ENCODE data around the gene MYL7. TPM values are rescaled to one million over a fixed set of nuclear protein-coding genes. Genes with fewer than 3 reads are reported as not detected.
"Not testable (repeated sequence)": the region's sequence is repeated elsewhere in the genome, so short reads cannot be mapped to it uniquely, and the experiment has no call there.

The MYL7 gene
- total RNA-seq, 5 donors from 2014 or later (not counting 1 experiment from before 2014, with no cell fraction given): not detected

DNA sequence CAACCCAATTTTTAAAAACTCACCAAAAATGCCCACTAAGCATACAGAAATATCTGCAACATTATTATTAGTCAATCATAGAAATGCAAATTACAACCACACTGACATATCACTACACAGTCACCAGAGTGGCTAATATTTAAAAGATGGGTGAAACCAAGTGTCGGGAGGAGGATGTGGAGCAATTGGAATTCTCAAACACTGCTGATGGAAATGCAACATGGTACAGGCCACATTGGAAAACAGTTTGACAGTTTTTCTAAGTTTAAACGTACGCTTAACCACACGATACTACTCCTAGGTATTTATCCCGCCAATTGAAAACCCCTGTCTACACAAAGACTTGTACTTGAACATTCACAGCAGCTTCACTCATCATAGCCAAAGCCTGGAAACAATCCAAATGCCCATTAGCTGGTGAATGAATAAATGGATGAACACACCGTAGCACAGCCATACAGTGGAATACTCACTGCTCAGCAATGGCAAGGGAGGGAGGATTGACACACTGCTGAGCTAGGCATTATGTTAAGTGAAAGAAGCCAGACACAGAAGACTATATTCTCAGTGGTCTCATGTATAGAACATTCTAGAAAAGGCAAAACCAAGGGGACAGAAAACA, 31.8 kb upstream of the MYL7 start:
- H3K27ac ChIP-seq (ENCODE audit: low read length): no peak overlapping the region
- CTCF ChIA-PET: no interaction called here

DNA sequence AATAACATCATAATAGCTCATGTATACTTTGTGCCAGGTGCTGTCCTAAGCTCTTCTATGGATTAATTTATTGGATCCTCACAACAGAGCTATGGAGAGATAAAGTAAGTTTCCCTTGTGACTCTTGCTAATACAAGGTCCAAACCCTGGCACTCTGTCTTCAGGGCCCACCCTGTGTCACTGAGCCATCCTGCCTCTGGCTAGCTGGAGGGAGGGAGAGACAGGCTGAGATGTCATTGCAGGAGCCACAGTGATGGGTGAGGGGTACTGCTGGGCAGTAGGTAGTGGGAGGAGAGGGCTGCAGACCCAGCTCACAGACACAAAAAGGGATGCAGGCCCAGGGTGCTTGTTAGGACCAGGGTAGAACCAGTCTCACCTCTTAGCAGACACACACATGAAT, 31.2 kb upstream of the MYL7 start:
- H3K36me3 ChIP-seq (ENCODE audit: control insufficient read depth in 2 of 2, extremely low read depth in 1 of 2, insufficient read depth in 1 of 2, low read length in 1 of 2): no peaks in the 10 kb centered on the region
- H3K4me3 ChIP-seq (ENCODE audit: control insufficient read depth in 1 of 2, extremely low read depth in 1 of 2, low read length in 1 of 2): no peak overlapping the region
- no peaks in the 10 kb centered on the region for H3K9me3 ChIP-seq
- ChIA-PET CTCF (no interaction called here), POLR2A (interaction anchor here in 1 of 2 donors (0.7 kb wide), 1 partner anchor 822 kb away, joined by 6 read pairs; no protein-coding TSS in a partner anchor)
- Mint-ChIP-seq H3K27ac (no peak overlapping the region), H3K9me3 (peaks cover 0 to 5% (median 0%) of the 10 kb centered on the region in 3 donors), H3K36me3 (no peaks in the 10 kb centered on the region), H3K4me1 (peaks cover 0 to 6% (median 4%) of the 10 kb centered on the region in 3 donors), H3K4me3 (no peak overlapping the region), H3K27me3 (peaks cover 15 to 22% of the 10 kb centered on the region in 2 donors)
- H3K27ac ChIP-seq (ENCODE audit: low read length): no peak overlapping the region
- no peak for DNase-seq
- peaks cover 0 to 23% of the 10 kb centered on the region in 2 experiments for H3K27me3 ChIP-seq (replicated peaks in 1 of 2; ENCODE audit: control insufficient read depth in 2 of 2, extremely low read depth in 1 of 2, insufficient read depth in 2 of 2, low read length in 1 of 2)
- no peaks in the 10 kb centered on the region for H3K4me1 ChIP-seq (ENCODE audit: control insufficient read depth in 1 of 2, extremely low read depth in 1 of 2, insufficient read depth in 2 of 2, low read length in 2 of 2)
- no peak for ATAC-seq (replicated peaks in 1 of 4)

More for the DNA sequence above, 31.8 kb upstream of the MYL7 start:
- no peaks in the 10 kb centered on the region for H3K9me3 ChIP-seq
- no peak overlapping the region for H3K4me3 ChIP-seq (ENCODE audit: control insufficient read depth in 1 of 2, extremely low read depth in 1 of 2, low read length in 1 of 2)
- Mint-ChIP-seq H3K27ac (no peak overlapping the region), H3K36me3 (no peaks in the 10 kb centered on the region), H3K4me1 (peaks cover 0 to 2% (median under 1%) of the 10 kb centered on the region in 3 donors), H3K9me3 (peaks cover 0 to 5% (median 0%) of the 10 kb centered on the region in 3 donors), H3K4me3 (no peak overlapping the region), H3K27me3 (peaks cover 15 to 25% of the 10 kb centered on the region in 2 donors)
- H3K27me3 ChIP-seq (replicated peaks in 1 of 2; ENCODE audit: control insufficient read depth in 2 of 2, extremely low read depth in 1 of 2, insufficient read depth in 2 of 2, low read length in 1 of 2): peaks cover 0 to 29% of the 10 kb centered on the region in 2 experiments
- WGBS (ENCODE audit: insufficient coverage): 100% methylated on average over 2 of the region's 6 CpGs
- POLR2A ChIA-PET: no interaction called here
- DNase-seq (no peak), ATAC-seq (replicated peaks in 1 of 4) (no peak)
- no peaks in the 10 kb centered on the region for H3K4me1 ChIP-seq (ENCODE audit: control insufficient read depth in 1 of 2, extremely low read depth in 1 of 2, insufficient read depth in 2 of 2, low read length in 2 of 2)
- no peaks in the 10 kb centered on the region for H3K36me3 ChIP-seq (ENCODE audit: control insufficient read depth in 2 of 2, extremely low read depth in 1 of 2, insufficient read depth in 1 of 2, low read length in 1 of 2)

DNA sequence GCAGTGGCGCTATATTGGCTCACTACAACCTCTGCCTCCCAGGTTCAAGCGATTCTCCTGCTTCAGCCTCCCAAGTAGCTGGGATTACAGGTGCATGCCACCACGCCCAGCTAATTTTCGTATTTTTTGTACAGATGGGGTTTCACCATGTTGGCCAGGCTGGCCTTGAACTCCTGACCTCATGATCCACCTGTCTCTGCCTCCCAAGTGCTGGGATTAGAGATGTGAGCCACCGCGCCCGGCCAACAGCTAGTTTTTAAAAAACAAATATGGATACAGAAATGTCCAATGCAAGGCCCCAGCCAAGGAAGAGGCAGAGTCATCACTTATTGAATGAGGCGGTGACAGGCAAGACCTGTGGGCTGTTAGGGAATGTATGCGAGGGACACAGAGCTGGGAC, 30.8 kb upstream of the MYL7 start:
- H3K4me3 Mint-ChIP-seq; H3K4me3 ChIP-seq (ENCODE audit: control insufficient read depth in 1 of 2, extremely low read depth in 1 of 2, low read length in 1 of 2); H3K4me1 ChIP-seq (ENCODE audit: control insufficient read depth in 1 of 2, extremely low read depth in 1 of 2, insufficient read depth in 2 of 2, low read length in 2 of 2); H3K4me1 Mint-ChIP-seq; ATAC-seq (replicated peaks in 1 of 4); H3K9me3 Mint-ChIP-seq; H3K27ac ChIP-seq (ENCODE audit: low read length); H3K27ac Mint-ChIP-seq; DNase-seq; H3K36me3 Mint-ChIP-seq; H3K9me3 ChIP-seq; H3K36me3 ChIP-seq (ENCODE audit: control insufficient read depth in 2 of 2, extremely low read depth in 1 of 2, insufficient read depth in 1 of 2, low read length in 1 of 2); CTCF ChIA-PET: not testable (repeated sequence)
- WGBS (ENCODE audit: insufficient coverage): 94% methylated on average over 3 of the region's 9 CpGs
- H3K27me3 Mint-ChIP-seq: peaks cover 12 to 18% of the 10 kb centered on the region in 2 donors
- peaks cover 0 to 20% of the 10 kb centered on the region in 2 experiments for H3K27me3 ChIP-seq (replicated peaks in 1 of 2; ENCODE audit: control insufficient read depth in 2 of 2, extremely low read depth in 1 of 2, insufficient read depth in 2 of 2, low read length in 1 of 2)
- POLR2A ChIA-PET: interaction anchor here in 1 of 2 donors (0.6 to 0.7 kb wide), 2 partner anchors 15 to 823 kb away, joined by 4 to 6 read pairs; no protein-coding TSS in a partner anchor

DNA sequence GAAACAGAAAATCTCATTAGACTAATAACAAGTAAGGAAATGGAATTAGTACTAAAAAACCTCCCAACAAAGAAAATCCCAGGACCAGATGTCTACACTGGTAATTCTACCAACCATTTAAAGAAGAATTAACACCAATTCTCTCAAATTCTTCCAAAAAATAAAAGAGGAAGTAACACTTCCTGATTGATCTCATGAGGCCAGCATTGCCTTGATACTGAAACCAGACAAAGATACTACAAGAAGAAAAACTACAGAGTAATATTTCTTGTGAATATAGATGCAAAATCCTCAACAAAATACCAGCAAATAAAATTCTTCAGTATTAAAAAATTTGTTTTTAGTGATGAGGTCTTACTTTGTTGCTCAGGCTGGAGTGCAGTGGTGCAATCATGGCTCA, 26.8 kb upstream of the MYL7 start:
- no peak for ATAC-seq (replicated peaks in 1 of 4)
- no peak overlapping the region for H3K27ac ChIP-seq (ENCODE audit: low read length)
- H3K4me3 Mint-ChIP-seq: no peak overlapping the region
- H3K4me3 ChIP-seq (ENCODE audit: control insufficient read depth in 1 of 2, extremely low read depth in 1 of 2, low read length in 1 of 2): no peak overlapping the region
- POLR2A ChIA-PET: no interaction called here
- peaks cover 0 to 3% (median 0%) of the 10 kb centered on the region in 3 donors for H3K9me3 Mint-ChIP-seq
- H3K27ac Mint-ChIP-seq: no peak overlapping the region
- no peak for DNase-seq
- no peaks in the 10 kb centered on the region for H3K36me3 ChIP-seq (ENCODE audit: control insufficient read depth in 2 of 2, extremely low read depth in 1 of 2, insufficient read depth in 1 of 2, low read length in 1 of 2)
- H3K4me1 Mint-ChIP-seq: peaks cover 0 to 7% (median 4%) of the 10 kb centered on the region in 3 donors
- peaks cover 0 to 1% of the 10 kb centered on the region in 2 donors for H3K27me3 Mint-ChIP-seq
- H3K27me3 ChIP-seq (replicated peaks in 1 of 2; ENCODE audit: control insufficient read depth in 2 of 2, extremely low read depth in 1 of 2, insufficient read depth in 2 of 2, low read length in 1 of 2): peaks cover 0 to 4% of the 10 kb centered on the region in 2 experiments
- H3K4me1 ChIP-seq (ENCODE audit: control insufficient read depth in 1 of 2, extremely low read depth in 1 of 2, insufficient read depth in 2 of 2, low read length in 2 of 2): no peaks in the 10 kb centered on the region
- CTCF ChIA-PET: no interaction called here
- no peaks in the 10 kb centered on the region for H3K36me3 Mint-ChIP-seq
- no peaks in the 10 kb centered on the region for H3K9me3 ChIP-seq

DNA sequence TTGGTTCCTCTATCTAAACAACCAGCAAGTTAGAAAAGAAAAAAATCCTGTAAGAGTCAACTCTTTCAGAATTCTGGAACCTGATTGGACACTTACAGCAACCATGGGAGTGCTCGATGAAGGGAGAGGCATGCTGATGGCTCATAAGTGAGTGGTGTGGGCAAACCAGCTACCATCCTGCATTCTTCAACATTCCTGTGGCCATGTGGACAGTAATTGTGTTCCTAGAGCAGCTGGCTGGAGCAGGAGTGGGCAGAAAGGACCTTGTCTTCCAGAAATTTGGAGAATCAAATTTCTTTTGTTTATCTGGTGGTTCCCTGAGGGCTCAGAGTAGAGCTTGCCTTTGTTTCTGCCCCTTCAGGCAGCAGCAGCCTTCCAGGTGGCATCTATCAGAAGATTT, 22.5 kb upstream of the MYL7 start:
- Histone ChIP-seq H3K36me3 (ENCODE audit: control insufficient read depth in 2 of 2, extremely low read depth in 1 of 2, insufficient read depth in 1 of 2, low read length in 1 of 2) (no peaks in the 10 kb centered on the region), H3K27ac (ENCODE audit: low read length) (no peak overlapping the region), H3K9me3 (no peaks in the 10 kb centered on the region), H3K4me1 (ENCODE audit: control insufficient read depth in 1 of 2, extremely low read depth in 1 of 2, insufficient read depth in 2 of 2, low read length in 2 of 2) (no peaks in the 10 kb centered on the region), H3K4me3 (ENCODE audit: control insufficient read depth in 1 of 2, extremely low read depth in 1 of 2, low read length in 1 of 2) (no peak overlapping the region), H3K27me3 (replicated peaks in 1 of 2; ENCODE audit: control insufficient read depth in 2 of 2, extremely low read depth in 1 of 2, insufficient read depth in 2 of 2, low read length in 1 of 2) (peaks cover 0 to 11% of the 10 kb centered on the region in 2 experiments)
- Mint-ChIP-seq H3K27ac (no peak overlapping the region), H3K4me1 (peaks cover 0 to 7% (median 3%) of the 10 kb centered on the region in 3 donors), H3K27me3 (peaks cover 0 to 7% of the 10 kb centered on the region in 2 donors), H3K36me3 (no peaks in the 10 kb centered on the region), H3K4me3 (no peak overlapping the region), H3K9me3 (peaks cover 0 to 3% (median 0%) of the 10 kb centered on the region in 3 donors)
- CTCF ChIA-PET: no interaction called here
- DNase-seq: no peak
- POLR2A ChIA-PET: no interaction called here
- no peak for ATAC-seq (replicated peaks in 1 of 4)
- WGBS (ENCODE audit: insufficient coverage): no CpG with 5 or more reads among the region's 1 CpG

DNA sequence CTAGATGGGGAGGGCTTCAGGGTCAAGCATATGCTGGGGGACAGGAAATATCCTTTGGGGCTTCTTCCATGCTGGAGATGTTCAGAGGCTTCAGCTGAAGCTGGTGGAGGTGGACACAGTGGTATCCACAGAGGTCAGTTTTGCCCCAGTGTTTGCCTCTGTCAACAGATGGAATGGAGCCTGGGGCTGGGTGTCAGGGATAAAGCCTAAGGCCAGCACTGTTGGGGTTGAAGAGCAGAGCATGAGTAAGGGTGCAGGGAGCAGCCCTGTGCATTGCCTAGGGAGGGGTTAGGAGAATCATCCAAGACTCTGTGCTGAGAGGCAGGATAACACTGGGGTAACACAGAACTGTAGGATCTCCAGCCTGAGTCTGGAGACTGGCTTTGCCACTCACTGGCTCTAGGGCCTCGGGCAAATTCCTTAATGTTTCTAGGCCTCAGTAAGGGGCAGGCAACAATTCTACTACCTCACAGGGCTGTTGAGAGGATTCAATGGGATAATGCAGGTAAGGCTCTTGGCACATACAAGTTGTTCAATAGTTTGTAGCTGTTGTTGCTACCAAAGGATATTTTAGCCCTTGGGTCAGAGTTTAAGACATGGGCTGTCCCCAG, 21.8 kb upstream of the MYL7 start:
- H3K4me1 Mint-ChIP-seq: peaks cover 0 to 6% (median 2%) of the 10 kb centered on the region in 3 donors
- no peak overlapping the region for H3K4me3 Mint-ChIP-seq
- no peaks in the 10 kb centered on the region for H3K4me1 ChIP-seq (ENCODE audit: control insufficient read depth in 1 of 2, extremely low read depth in 1 of 2, insufficient read depth in 2 of 2, low read length in 2 of 2)
- H3K27ac ChIP-seq (ENCODE audit: low read length): no peak overlapping the region
- no peaks in the 10 kb centered on the region for H3K9me3 ChIP-seq
- CTCF ChIA-PET: no interaction called here
- DNase-seq (no peak), ATAC-seq (replicated peaks in 1 of 4) (no peak)
- WGBS (ENCODE audit: insufficient coverage): no CpG with 5 or more reads among the region's 1 CpG
- no peaks in the 10 kb centered on the region for H3K36me3 Mint-ChIP-seq
- POLR2A ChIA-PET: no interaction called here
- no peak overlapping the region for H3K4me3 ChIP-seq (ENCODE audit: control insufficient read depth in 1 of 2, extremely low read depth in 1 of 2, low read length in 1 of 2)
- peaks cover 0 to 16% of the 10 kb centered on the region in 2 experiments for H3K27me3 ChIP-seq (replicated peaks in 1 of 2; ENCODE audit: control insufficient read depth in 2 of 2, extremely low read depth in 1 of 2, insufficient read depth in 2 of 2, low read length in 1 of 2)
- H3K36me3 ChIP-seq (ENCODE audit: control insufficient read depth in 2 of 2, extremely low read depth in 1 of 2, insufficient read depth in 1 of 2, low read length in 1 of 2): no peaks in the 10 kb centered on the region
- peaks cover 0 to 3% (median 0%) of the 10 kb centered on the region in 3 donors for H3K9me3 Mint-ChIP-seq
- peaks cover 0 to 7% of the 10 kb centered on the region in 2 donors for H3K27me3 Mint-ChIP-seq
- H3K27ac Mint-ChIP-seq: no peak overlapping the region

Data from T-cell (primary cell).